Suprapubic skin (tissue), 4 donors: Measurements from ENCODE around the gene CUL1. TPM values are rescaled to one million over a fixed set of nuclear protein-coding genes. Genes with fewer than 3 reads are reported as not detected.

Experiments used
- DNase-seq, 2 donors: peaks; one replicate each; pipeline ENCODE4 v3.0.0-alpha.2; 2019; ENCODE audit warnings: low spot score in 2 of 2
- H3K27ac ChIP-seq: fragments of 200-600 bp; sonication (generic); one replicate; pipeline ENCODE4 v1.5.1; 2019
- H3K27me3 ChIP-seq: fragments of 200-600 bp; sonication (generic); one replicate; pipeline ENCODE4 v1.5.1; 2019
- H3K36me3 ChIP-seq: fragments of 200-600 bp; sonication (generic); one replicate; pipeline ENCODE4 v1.5.1; 2019
- H3K4me1 ChIP-seq: fragments of 200-600 bp; sonication (generic); one replicate; pipeline ENCODE4 v1.5.1; 2019
- H3K4me3 ChIP-seq: fragments of 200-600 bp; sonication (generic); one replicate; pipeline ENCODE4 v1.5.1; 2019; ENCODE audit warnings: mild to moderate bottlenecking
- H3K9me3 ChIP-seq: fragments of 200-600 bp; sonication (generic); one replicate; pipeline ENCODE4 v1.5.1; 2019
- EP300 ChIP-seq: sonication (generic); formaldehyde crosslinking; IDR thresholded peaks from one replicate; pipeline ENCODE4 v1.6.1; 2017; ENCODE audit warnings: antibody characterized with exemption
- POLR2A ChIP-seq, 2 donors: fragments of 450-650 bp; IDR thresholded peaks; one replicate each; pipeline ENCODE4 v1.6.1; 2017; ENCODE audit warnings: antibody characterized with exemption in 2 of 2, mild to moderate bottlenecking in 2 of 2, moderate library complexity in 2 of 2
- POLR2AphosphoS5 ChIP-seq, 3 donors: sonication (generic); formaldehyde crosslinking; IDR thresholded peaks; one replicate each; pipeline ENCODE4 v1.6.1; 2017; ENCODE audit warnings: antibody characterized with exemption in 3 of 3
- WGBS: methylation state at CpG from one replicate; pipeline ENCODE4 v1.1.5; 2018; 5-methylcytosine and 5-hydroxymethylcytosine counted together
- total RNA-seq, 4 donors: library from RNA; depleted of rRNA; stranded (reverse); fragments of >200 nt; gene quantifications; one replicate each; pipeline ENCODE4 v1.1.0, GENCODE V29; 2016
- TF ChIP-seq, protein P1 (sequence below), 2 donors: fragments of 200-600 bp in 1 of 2; fragments of 450-650 bp in 1 of 2; sonication (generic) in 1 of 2; IDR thresholded peaks; one replicate each; pipeline ENCODE4 v1.5.1; 2016 to 2019; ENCODE audit warnings: antibody characterized with exemption in 2 of 2, mild to moderate bottlenecking in 1 of 2, moderate library complexity in 1 of 2

Gene CUL1
- total RNA-seq, 4 donors from 2014 or later, result 49.6 to 63.0 (median 56.6) TPM

DNA sequence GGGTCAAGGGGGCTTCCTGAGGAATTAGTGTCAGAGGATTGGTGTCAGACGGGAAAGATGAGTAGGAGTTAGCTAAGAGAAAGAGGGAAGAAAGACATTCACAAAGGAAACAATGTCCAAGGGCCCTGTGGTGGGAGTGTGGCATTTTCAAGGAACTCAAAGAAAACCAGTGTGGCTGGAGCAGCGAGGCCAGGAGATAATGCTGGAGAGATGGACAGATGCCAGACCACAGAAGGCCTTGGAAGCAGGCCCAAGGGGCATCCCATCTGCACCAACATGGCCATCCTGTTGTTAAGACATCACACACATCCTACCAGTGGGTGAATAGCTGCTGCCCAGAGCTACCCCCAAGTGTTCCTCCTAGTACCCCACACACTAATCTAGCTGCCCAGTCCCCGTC, 36.1 kb upstream of the CUL1 start:
- Histone ChIP-seq H3K27ac (no peak overlapping the region), H3K4me3 (no peak overlapping the region), H3K9me3 (no peaks in the 10 kb centered on the region), H3K36me3 (no peaks in the 10 kb centered on the region), H3K27me3 (no peaks in the 10 kb centered on the region), H3K4me1 (no peaks in the 10 kb centered on the region)
- no peak for DNase-seq
- 64% methylated on average over 3 of the region's 3 CpGs for WGBS
- TF ChIP-seq POLR2A (IDR thresholded peaks at IDR 0.05), result no peak
- TF ChIP-seq, protein P1, sequence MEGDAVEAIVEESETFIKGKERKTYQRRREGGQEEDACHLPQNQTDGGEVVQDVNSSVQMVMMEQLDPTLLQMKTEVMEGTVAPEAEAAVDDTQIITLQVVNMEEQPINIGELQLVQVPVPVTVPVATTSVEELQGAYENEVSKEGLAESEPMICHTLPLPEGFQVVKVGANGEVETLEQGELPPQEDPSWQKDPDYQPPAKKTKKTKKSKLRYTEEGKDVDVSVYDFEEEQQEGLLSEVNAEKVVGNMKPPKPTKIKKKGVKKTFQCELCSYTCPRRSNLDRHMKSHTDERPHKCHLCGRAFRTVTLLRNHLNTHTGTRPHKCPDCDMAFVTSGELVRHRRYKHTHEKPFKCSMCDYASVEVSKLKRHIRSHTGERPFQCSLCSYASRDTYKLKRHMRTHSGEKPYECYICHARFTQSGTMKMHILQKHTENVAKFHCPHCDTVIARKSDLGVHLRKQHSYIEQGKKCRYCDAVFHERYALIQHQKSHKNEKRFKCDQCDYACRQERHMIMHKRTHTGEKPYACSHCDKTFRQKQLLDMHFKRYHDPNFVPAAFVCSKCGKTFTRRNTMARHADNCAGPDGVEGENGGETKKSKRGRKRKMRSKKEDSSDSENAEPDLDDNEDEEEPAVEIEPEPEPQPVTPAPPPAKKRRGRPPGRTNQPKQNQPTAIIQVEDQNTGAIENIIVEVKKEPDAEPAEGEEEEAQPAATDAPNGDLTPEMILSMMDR (IDR thresholded peaks at IDR 0.05), result no peak
- no peak for TF ChIP-seq EP300
- TF ChIP-seq POLR2AphosphoS5 (IDR thresholded peaks at IDR 0.05), result no peak

DNA sequence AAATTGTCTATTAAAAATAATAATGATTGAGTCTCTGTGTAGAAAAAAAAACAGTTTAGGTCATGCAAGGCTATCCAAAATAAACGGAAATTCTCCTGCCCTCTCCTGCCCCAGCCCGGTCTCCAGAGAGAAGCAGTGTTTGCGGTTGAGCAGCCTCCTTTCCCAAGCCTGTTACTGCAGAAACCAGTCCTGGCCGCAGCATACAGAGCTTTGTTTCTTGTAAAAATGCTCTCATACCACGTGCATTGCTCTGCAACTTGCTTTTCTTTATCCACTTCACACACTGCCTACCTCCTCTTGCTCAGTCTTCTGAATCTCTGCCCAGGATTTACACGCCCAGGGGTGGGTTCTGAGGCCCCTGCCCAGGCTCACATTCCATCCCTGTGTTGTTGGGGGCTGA, 34.4 kb upstream of the CUL1 start:
- Histone ChIP-seq H3K27me3 (no peaks in the 10 kb centered on the region), H3K36me3 (no peaks in the 10 kb centered on the region), H3K4me1 (no peaks in the 10 kb centered on the region), H3K27ac (no peak overlapping the region), H3K9me3 (no peaks in the 10 kb centered on the region), H3K4me3 (no peak overlapping the region)
- 32% methylated on average over 6 of the region's 6 CpGs for WGBS
- TF ChIP-seq EP300, result no peak
- TF ChIP-seq POLR2AphosphoS5 (IDR thresholded peaks at IDR 0.05), result no peak
- no peak for TF ChIP-seq POLR2A (IDR thresholded peaks at IDR 0.05)
- TF ChIP-seq, protein P1 (IDR thresholded peaks at IDR 0.05), result no peak
- no peak for DNase-seq

DNA sequence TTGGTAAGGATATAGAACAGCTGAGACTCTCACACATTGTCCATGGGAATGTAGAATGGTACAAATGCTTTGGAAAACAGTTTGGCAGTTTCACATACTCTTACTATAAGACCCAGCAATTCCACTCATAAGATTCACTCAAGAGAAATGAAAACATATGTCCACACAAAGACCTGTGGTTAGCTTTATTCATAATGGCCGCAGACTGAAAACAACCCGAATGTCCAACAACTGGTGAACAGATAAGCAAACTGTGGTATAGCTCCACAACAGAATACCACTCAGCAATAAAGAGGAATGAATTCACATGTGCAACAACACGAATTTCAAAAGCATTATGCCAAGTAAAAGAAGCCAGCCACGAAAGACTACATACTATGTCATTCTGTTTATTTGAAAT, 33.5 kb upstream of the CUL1 start:
- Histone ChIP-seq H3K9me3 (no peaks in the 10 kb centered on the region), H3K36me3 (no peaks in the 10 kb centered on the region), H3K4me1 (no peaks in the 10 kb centered on the region), H3K4me3 (no peak overlapping the region), H3K27me3 (no peaks in the 10 kb centered on the region), H3K27ac (no peak overlapping the region)
- TF ChIP-seq, protein P1 (IDR thresholded peaks at IDR 0.05), result no peak
- no peak for TF ChIP-seq POLR2A (IDR thresholded peaks at IDR 0.05)
- no peak for TF ChIP-seq EP300
- no peak for TF ChIP-seq POLR2AphosphoS5 (IDR thresholded peaks at IDR 0.05)
- DNase-seq, result no peak
- WGBS, result 71% methylated on average over 4 of the region's 4 CpGs

DNA sequence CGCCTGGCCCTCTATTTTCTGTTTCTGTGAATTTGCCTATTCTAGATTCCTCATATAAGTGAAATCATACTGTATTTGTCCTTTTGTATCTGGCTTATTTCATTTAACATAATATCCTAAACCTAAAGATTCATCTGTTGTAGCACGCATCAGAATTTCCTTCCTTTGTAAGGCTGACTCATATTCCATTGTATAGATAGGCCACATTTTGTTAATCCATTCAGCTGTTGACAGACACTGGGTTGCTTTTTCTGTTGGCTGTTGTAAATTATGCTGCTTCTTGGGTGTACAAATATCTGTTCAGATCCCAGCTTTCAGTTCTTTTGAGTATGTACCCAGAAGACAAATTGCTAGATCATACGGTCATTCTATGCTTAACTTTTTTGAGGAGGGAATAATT, 28.8 kb upstream of the CUL1 start:
- 89% methylated on average over 3 of the region's 3 CpGs for WGBS
- H3K27ac ChIP-seq, result no peak overlapping the region

DNA sequence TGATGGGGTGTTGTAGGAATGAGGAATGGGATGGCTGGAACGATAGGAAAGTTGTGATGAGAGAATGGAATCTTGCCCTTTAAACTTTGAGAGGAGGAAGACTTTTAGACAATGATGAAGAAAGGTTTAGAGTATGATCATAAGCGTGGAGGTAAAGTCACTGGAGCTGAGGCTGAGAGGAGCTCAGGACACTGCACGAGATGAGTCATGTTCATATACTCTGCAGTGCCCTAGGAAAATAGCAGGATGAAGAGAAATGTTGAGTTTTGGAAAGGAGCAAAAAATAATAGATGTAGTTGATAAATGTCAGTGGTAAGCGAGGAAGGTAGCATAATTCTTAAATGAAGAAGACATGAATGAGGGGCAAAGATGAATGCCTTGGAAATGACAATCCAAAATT, 28.3 kb upstream of the CUL1 start:
- H3K9me3 ChIP-seq, result peaks cover 4% of the 10 kb centered on the region
- TF ChIP-seq, protein P1 (IDR thresholded peaks at IDR 0.05), result no peak
- TF ChIP-seq POLR2AphosphoS5 (IDR thresholded peaks at IDR 0.05) (no peak), EP300 (no peak)
- 82% methylated on average over 4 of the region's 4 CpGs for WGBS
- H3K4me3 ChIP-seq, result no peak overlapping the region
- H3K4me1 ChIP-seq, result no peaks in the 10 kb centered on the region
- no peaks in the 10 kb centered on the region for H3K36me3 ChIP-seq
- no peak for DNase-seq
- H3K27me3 ChIP-seq, result no peaks in the 10 kb centered on the region
- no peak overlapping the region for H3K27ac ChIP-seq

More for the DNA sequence above, 28.8 kb upstream of the CUL1 start:
- no peaks in the 10 kb centered on the region for H3K4me1 ChIP-seq
- H3K27me3 ChIP-seq, result no peaks in the 10 kb centered on the region
- TF ChIP-seq POLR2A (IDR thresholded peaks at IDR 0.05), result no peak
- TF ChIP-seq EP300, result no peak
- TF ChIP-seq, protein P1 (IDR thresholded peaks at IDR 0.05), result no peak
- no peak for TF ChIP-seq POLR2AphosphoS5 (IDR thresholded peaks at IDR 0.05)
- no peaks in the 10 kb centered on the region for H3K36me3 ChIP-seq
- H3K9me3 ChIP-seq, result no peaks in the 10 kb centered on the region
- DNase-seq, result no peak
- H3K4me3 ChIP-seq, result no peak overlapping the region
